ENCODE measurements around the gene KISS1. TPM values are rescaled to one million over a fixed set of nuclear protein-coding genes. Genes with fewer than 3 reads are reported as not detected.

The KISS1 gene
- total RNA-seq, 1 donor from 2014 or later: 2.7 TPM

GRCh38 chr1:204188959-204189639, 7.2 kb downstream of the KISS1 start:
- H3K4me3 ChIP-seq (ENCODE audit: insufficient read depth, low read depth, low read length): no peak overlapping the region
- peaks cover 10% of the 10 kb centered on the region for H3K27me3 ChIP-seq (ENCODE audit: insufficient read depth, low read length)
- DNase-seq (ENCODE audit: low read depth): no peak
- Mint-ChIP-seq H3K27me3 (ENCODE audit: low read depth, unreplicated experiment) (peaks cover 59% of the 10 kb centered on the region), H3K9me3 (ENCODE audit: unreplicated experiment) (no peaks in the 10 kb centered on the region), H3K4me3 (ENCODE audit: unreplicated experiment) (no peak overlapping the region), H3K36me3 (ENCODE audit: low read depth, unreplicated experiment) (no peaks in the 10 kb centered on the region), H3K27ac (ENCODE audit: unreplicated experiment) (no peak overlapping the region), H3K4me1 (ENCODE audit: low read depth, unreplicated experiment) (no peaks in the 10 kb centered on the region)
- H4K20me1 ChIP-seq (ENCODE audit: insufficient read depth, low read length): no peaks in the 10 kb centered on the region
- H3K79me2 ChIP-seq (ENCODE audit: insufficient read depth, low read length): no peaks in the 10 kb centered on the region
- no peak overlapping the region for H3K9ac ChIP-seq (ENCODE audit: low read length)
- H3K27ac ChIP-seq (ENCODE audit: low read depth, low read length): no peak overlapping the region
- no peak overlapping the region for H3K4me2 ChIP-seq (ENCODE audit: low read length)
- no peaks in the 10 kb centered on the region for H3K4me1 ChIP-seq (ENCODE audit: insufficient read depth, low read length)
- no peaks in the 10 kb centered on the region for H3K36me3 ChIP-seq (ENCODE audit: insufficient read depth, low read length)
- H2AFZ ChIP-seq (ENCODE audit: low read depth, low read length): no peak overlapping the region
- no peak for FAIRE-seq
- no peak for TF ChIP-seq EZH2 (IDR thresholded peaks at IDR 0.05; ENCODE audit: insufficient read depth, low read length)
- TF ChIP-seq CTCF (IDR thresholded peaks at IDR 0.05; ENCODE audit: insufficient read depth, low read depth, low read length): no peak
- H3K9me3 ChIP-seq (ENCODE audit: insufficient read depth, low read depth, low read length): no peaks in the 10 kb centered on the region

GRCh38 chr1:204186597-204186996, 9.7 kb downstream of the KISS1 start:
- Histone ChIP-seq H3K27ac (ENCODE audit: low read depth, low read length) (no peak overlapping the region), H3K9ac (ENCODE audit: low read length) (no peak overlapping the region), H3K27me3 (ENCODE audit: insufficient read depth, low read length) (peaks cover 7% of the 10 kb centered on the region), H3K4me3 (ENCODE audit: insufficient read depth, low read depth, low read length) (no peak overlapping the region), H3K79me2 (ENCODE audit: insufficient read depth, low read length) (no peaks in the 10 kb centered on the region), H3K36me3 (ENCODE audit: insufficient read depth, low read length) (no peaks in the 10 kb centered on the region), H3K4me1 (ENCODE audit: insufficient read depth, low read length) (no peaks in the 10 kb centered on the region), H3K9me3 (ENCODE audit: insufficient read depth, low read depth, low read length) (no peaks in the 10 kb centered on the region), H2AFZ (ENCODE audit: low read depth, low read length) (no peak overlapping the region), H4K20me1 (ENCODE audit: insufficient read depth, low read length) (no peaks in the 10 kb centered on the region), H3K4me2 (ENCODE audit: low read length) (no peak overlapping the region)
- FAIRE-seq: no peak
- Mint-ChIP-seq H3K27ac (ENCODE audit: unreplicated experiment) (no peak overlapping the region), H3K4me3 (ENCODE audit: unreplicated experiment) (no peak overlapping the region), H3K36me3 (ENCODE audit: low read depth, unreplicated experiment) (no peaks in the 10 kb centered on the region), H3K27me3 (ENCODE audit: low read depth, unreplicated experiment) (peaks cover 54% of the 10 kb centered on the region), H3K9me3 (ENCODE audit: unreplicated experiment) (no peaks in the 10 kb centered on the region), H3K4me1 (ENCODE audit: low read depth, unreplicated experiment) (no peaks in the 10 kb centered on the region)
- DNase-seq (ENCODE audit: low read depth): no peak
- TF ChIP-seq CTCF (IDR thresholded peaks at IDR 0.05; ENCODE audit: insufficient read depth, low read depth, low read length) (no peak), EZH2 (IDR thresholded peaks at IDR 0.05; ENCODE audit: insufficient read depth, low read length) (no peak)

- H3K79me2 ChIP-seq (ENCODE audit: insufficient read depth, low read length): no peaks in the 10 kb centered on the region
- FAIRE-seq: no peak
- H2AFZ ChIP-seq (ENCODE audit: low read depth, low read length): no peak overlapping the region
- Mint-ChIP-seq H3K4me1 (ENCODE audit: low read depth, unreplicated experiment) (no peaks in the 10 kb centered on the region), H3K4me3 (ENCODE audit: unreplicated experiment) (no peak overlapping the region), H3K36me3 (ENCODE audit: low read depth, unreplicated experiment) (no peaks in the 10 kb centered on the region), H3K27me3 (ENCODE audit: low read depth, unreplicated experiment) (peaks cover 26% of the 10 kb centered on the region), H3K27ac (ENCODE audit: unreplicated experiment) (no peak overlapping the region), H3K9me3 (ENCODE audit: unreplicated experiment) (no peaks in the 10 kb centered on the region)
- H3K27me3 ChIP-seq (ENCODE audit: insufficient read depth, low read length): peaks cover 2% of the 10 kb centered on the region
- no peaks in the 10 kb centered on the region for H3K4me1 ChIP-seq (ENCODE audit: insufficient read depth, low read length)
- no peak for TF ChIP-seq EZH2 (IDR thresholded peaks at IDR 0.05; ENCODE audit: insufficient read depth, low read length)
- TF ChIP-seq CTCF (IDR thresholded peaks at IDR 0.05; ENCODE audit: insufficient read depth, low read depth, low read length): no peak
- no peaks in the 10 kb centered on the region for H3K36me3 ChIP-seq (ENCODE audit: insufficient read depth, low read length)
- no peak overlapping the region for H3K4me2 ChIP-seq (ENCODE audit: low read length)
- no peak overlapping the region for H3K27ac ChIP-seq (ENCODE audit: low read depth, low read length)
- no peak overlapping the region for H3K4me3 ChIP-seq (ENCODE audit: insufficient read depth, low read depth, low read length)
- H3K9me3 ChIP-seq (ENCODE audit: insufficient read depth, low read depth, low read length): no peaks in the 10 kb centered on the region
- H4K20me1 ChIP-seq (ENCODE audit: insufficient read depth, low read length): no peaks in the 10 kb centered on the region
- H3K9ac ChIP-seq (ENCODE audit: low read length): no peak overlapping the region
- DNase-seq (ENCODE audit: low read depth): no peak
Measured at GRCh38 chr1:204181116-204181515, 15.2 kb downstream of the KISS1 start.

All from astrocyte (in vitro differentiated cells and primary cell).